ENCODE measurements around the gene FAM209B.
"Not testable (repeated sequence)": the region's sequence is repeated elsewhere in the genome, so short reads cannot be mapped to it uniquely, and the experiment has no call there.

Gene FAM209B, protein sequence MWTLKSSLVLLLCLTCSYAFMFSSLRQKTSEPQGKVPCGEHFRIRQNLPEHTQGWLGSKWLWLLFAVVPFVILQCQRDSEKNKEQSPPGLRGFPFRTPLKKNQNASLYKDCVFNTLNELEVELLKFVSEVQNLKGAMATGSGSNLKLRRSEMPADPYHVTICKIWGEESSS

DNA sequence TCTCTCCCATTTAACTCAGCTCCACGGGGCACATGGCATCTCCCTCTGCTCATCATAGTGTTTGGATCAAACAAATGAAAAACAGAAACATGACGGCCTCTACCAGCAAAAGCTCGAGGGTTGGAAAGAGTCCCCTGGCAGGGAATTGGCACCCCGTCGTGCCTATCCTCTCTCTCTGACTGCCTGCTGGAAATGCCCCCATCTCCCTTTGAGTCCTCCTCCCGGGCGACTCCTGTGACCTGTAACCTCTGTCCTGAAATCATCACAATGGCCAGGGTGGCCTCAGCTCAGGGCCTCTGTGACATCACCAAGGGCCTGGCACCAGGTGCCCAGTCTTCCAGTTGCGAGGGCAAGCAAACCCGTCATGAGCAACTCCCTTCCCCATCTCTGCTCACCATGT, at the start of gene FAM209B:
Gene FAM209B (plus strand): TSS at position 301 of the 400 bp plus-strand sequence. CDS start 96 bp downstream, at position 397.
- not testable (repeated sequence) for DNase-seq (ENCODE audit: low spot score)

DNA sequence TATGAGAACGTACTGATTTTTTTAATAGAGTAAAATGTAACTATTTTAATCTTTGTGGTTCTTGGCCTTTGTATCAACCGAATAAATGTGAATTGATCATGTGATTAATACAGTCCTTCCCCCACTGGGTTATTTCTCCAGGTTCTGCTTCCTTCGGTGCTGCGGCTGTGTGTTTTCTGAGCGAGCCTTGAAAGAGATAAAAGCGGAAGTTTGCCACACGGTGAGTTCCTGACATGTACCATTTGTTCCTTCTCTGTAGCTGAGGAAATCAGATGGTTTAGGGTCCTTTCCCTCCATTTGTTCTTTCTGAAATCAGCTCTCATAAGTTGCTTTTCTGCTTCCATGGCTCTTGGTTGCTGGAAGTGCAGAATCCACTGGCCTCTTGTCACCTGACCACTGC, 49.1 kb upstream of the FAM209B start:
- no peak for DNase-seq (ENCODE audit: low spot score)

DNA sequence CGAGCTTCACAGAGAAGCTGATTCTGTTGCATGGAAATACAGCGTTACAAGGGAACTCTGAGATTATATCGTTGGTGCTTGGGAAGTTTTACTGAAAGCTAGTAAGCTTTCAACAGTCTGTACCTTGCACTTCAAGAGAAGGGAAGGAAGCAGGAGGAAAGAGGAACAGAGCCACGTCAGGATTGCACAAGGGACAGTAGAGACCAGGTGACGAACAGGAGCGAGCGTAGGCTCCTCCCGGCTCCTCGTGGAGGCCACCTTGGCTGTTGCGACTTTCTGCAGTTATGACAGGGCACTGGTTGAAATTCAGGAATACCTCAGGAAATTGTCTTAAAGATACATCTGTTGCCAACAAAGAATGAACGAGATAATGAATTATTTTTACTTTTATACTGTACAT, 45.8 kb upstream of the FAM209B start:
- DNase-seq (ENCODE audit: low spot score): no peak

DNA sequence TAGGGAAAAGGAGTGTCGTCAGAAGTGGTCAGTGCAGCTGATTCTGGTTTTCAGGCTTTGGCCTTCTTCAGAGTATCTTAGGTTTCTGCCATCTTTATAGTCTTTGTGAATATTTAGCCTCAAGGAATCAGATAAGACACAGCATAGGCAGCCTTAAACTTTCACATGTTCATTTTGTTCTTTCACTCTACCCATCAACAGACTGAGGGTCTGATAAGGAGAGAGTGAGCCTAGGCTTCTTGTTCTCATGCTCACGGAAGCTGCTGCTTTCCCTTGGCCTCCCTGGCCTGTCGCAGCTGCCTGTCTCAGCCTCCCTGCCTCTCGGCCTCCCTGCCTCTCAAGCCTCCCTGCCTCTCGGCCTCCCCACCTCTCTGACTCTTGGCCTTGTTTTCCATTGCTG, 44.5 kb upstream of the FAM209B start:
- no peak for DNase-seq (ENCODE audit: low spot score)

DNA sequence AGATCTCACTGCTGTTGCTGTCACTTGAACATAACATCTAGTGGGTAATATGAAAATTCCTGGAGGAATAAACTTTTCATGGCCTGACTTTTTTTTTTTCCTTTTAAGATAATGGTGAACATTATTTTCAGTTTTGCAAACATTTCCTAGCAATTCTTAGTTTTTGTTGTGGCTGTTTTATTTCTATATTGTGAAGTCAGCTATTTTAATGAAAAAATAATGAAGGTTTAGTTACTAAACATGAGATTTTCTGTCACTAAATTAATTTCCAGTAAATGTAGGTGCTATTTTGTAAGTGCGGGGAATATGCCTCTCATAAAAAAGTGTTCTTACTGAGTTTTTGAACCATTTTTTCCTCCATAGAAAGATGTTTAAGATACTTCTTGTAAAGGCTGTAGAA, 31.9 kb upstream of the FAM209B start:
- DNase-seq (ENCODE audit: low spot score): no peak

DNA sequence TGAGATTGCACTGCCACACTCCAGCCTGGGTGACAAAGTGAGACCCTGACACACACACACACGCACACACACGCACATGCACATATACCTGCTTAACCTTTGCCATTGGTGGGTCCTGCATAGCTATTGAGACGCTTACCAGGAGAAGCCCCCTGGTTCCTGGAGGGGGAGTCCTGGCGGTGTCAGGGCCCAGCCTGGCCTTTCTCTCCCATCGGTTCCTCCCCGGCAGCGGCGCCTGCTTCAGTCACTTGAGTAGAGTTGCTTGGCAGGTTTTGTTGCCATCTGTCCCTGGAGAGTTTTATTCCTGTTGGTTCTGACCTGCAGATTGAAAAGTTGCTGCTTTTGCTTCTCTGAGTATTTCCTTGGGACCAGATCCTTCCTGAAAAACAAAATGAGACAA, 29.1 kb upstream of the FAM209B start:
- no peak for DNase-seq (ENCODE audit: low spot score)

DNA sequence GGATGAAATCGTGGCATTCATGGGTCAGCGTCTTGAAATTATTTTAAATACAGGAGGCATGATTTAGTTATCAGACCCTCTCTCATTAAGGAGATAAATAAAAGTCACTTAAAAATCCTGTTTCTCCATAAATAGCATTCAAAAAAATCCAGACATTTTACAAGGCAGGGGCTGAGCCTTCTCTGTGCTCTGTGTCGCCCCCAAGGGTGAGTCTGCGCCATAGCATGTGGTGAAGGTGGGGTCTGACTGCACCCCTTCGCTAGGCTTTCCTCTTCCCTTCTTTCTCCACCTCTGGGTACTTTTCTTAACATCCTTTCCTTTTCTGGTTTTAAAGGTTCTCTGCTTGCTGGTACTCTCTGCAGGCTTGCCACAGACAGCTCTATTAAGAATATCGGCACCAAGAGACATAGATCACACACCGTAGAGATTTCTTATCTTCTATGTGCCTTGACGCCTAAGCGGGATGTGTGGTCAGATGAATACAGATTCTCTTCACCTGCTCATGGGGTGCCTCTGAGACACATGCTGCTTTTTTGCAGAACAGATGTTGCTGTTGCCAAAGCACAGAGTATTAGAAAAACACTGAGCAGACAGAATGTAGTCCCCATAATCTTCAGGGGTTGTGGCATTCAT, 28.6 kb upstream of the FAM209B start:
- DNase-seq (ENCODE audit: low spot score): peak; percentile 34

DNA sequence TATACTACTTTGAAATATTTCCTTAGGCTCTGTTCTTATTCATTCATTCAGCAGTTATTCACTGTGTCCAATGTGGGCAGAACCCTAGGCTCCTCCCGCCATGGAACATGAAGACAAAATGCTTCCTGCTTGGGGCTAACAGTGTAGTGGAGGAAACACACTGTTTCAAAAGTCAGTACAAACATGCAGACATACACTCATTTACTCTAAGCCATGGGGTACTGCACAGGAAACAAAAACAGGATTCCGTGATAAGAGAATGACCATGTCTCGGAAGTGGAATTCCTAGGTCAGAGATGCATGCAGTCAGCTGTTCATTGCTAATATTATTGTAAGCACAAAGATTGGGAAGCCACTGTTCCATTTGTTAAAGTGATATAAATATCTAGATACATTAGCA, 26.9 kb upstream of the FAM209B start:
- DNase-seq (ENCODE audit: low spot score): no peak

DNA sequence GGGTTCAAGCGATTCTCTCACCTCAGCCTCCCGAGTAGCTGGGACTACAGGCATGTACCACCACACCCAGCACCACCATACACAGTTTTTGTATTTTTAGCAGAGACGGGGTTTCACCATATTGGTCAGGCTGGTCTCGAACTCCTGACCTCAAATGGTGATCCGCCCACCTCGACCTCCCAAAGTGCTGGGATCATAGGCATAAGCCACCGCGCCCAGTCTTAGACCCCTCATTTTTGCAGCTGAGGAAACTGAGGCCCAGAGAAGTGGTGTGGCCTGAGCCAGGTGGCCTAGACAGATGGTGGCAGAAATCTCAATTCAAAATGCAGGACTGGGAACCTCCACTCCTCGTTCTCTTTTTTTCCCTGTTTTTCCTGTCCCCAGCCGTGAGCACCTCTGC, 21.1 kb upstream of the FAM209B start:
- DNase-seq (ENCODE audit: low spot score): no peak

DNA sequence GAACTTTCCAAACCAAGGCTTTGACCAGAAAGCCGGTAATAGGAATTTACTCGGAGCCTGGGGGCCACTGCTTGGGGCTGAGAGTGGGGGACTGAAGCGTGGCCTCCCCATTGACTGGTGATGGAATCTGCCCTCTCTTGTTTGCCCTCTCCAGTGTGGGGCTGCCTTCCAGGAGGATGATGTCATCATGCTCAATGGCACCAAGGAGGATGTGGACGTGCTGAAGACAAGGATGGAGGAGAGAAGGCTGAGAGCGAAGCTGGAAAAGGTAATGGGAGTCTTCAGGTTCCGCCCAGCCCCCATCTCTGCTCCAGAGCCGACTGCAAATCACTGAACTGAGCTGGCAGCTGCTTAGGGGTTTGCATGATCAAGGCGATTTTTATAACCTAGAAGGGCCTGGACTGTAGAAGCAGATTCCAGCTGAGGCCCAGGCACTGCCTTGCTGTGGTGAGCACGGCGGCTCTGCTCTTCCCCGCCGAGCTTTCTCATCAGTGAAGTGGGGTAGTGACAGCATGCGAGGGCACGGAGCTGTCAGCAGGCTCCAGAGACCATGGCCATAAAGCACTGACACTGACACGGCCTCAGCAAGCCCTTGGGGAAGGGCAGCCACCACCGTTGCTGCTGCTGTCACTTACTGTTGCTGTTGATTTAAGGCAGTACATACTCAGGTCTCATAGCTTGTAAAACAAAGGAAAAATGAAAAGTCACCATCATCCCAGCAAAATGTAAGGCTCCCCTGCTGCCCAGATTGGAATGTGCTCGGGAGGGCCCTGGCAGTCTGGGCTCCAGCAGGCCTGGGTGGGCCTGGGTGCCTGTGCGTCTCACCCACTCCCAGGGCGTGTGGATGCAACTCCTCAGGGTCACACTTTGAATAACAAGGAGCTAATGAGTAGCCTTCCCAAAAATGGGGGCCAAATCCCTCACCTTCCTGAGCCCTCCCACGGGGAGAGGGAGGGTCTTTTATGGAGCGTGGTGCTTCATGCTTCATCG, 19.6 kb upstream of the FAM209B start:
- DNase-seq (ENCODE audit: low spot score): no peak

DNA sequence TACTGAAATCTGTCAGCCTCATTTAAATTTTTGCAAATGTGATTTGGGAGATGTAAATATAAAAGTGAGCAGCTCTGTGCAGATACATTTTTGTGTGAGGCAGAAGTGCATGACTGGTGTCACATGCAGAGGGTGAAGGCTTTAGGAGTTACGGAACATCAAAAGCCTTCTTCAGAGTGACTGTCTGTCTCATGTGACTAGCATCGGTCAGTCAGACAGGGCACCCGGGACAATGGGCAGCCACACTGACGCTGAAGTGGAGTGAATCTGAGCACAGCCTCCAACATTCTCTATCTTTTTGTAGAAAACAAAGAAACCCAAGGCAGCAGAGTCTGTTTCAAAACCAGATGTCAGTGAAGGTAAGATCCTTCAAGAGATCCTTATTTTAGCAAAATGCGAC, 16.4 kb upstream of the FAM209B start:
- no peak for DNase-seq (ENCODE audit: low spot score)

DNA sequence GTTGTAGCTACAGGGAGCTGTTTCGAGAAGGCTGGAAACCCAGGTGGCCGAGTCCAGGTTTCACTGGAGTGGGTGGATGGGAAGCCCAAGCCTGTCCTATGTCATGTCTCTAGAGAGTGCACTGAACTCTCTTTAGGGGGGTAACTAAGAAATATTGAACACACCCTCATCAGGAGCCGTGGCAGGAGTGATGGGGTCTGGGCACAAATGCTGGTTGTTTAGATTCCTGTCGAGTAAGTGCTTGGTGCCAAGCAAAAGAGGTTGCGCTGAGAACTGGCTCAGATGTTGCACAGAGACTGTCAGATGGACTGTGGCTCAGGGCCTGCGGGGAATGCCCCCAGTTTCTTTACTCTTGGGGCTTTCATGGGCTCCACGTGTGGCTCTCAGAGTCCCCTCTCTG, 15.8 kb upstream of the FAM209B start:
- no peak for DNase-seq (ENCODE audit: low spot score)

DNA sequence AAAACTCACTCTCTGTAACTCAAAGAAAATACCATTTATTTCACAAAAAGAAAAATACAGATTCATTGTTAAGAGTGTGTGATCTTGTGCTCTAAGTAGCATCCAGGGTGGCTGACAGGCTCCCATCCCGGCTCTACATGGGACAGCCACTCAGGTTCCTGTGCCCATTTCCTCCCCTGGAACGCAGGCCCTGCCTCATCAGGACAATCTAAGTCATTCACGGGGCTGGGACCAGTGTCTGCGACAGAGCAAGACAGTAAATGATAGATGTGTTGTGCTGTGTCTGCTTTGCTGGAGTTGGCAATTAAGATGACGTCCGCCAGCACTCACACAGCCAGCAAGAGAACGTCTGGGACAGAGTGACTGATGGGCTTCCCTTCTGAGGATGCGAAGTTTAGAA, 15.4 kb upstream of the FAM209B start:
- no peak for DNase-seq (ENCODE audit: low spot score)

DNA sequence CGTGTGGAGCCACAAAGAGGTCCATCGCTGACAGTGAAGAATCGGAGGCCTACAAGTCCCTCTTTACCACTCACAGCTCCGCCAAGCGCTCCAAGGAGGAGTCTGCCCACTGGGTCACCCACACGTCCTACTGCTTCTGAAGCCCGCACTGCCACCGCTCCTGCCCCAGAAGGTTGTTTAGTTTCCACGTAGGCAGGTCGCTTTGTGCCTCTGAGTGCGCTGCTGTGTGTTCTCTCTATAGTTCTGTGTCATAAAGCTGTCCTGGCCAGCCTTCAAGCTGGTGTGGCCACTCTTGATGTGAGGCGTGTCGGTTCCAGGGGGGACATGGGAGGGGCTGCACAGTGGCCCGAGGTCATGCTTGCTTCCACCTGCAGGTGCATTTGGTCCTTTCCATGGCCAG, 14.9 kb upstream of the FAM209B start:
- DNase-seq (ENCODE audit: low spot score): no peak

DNA sequence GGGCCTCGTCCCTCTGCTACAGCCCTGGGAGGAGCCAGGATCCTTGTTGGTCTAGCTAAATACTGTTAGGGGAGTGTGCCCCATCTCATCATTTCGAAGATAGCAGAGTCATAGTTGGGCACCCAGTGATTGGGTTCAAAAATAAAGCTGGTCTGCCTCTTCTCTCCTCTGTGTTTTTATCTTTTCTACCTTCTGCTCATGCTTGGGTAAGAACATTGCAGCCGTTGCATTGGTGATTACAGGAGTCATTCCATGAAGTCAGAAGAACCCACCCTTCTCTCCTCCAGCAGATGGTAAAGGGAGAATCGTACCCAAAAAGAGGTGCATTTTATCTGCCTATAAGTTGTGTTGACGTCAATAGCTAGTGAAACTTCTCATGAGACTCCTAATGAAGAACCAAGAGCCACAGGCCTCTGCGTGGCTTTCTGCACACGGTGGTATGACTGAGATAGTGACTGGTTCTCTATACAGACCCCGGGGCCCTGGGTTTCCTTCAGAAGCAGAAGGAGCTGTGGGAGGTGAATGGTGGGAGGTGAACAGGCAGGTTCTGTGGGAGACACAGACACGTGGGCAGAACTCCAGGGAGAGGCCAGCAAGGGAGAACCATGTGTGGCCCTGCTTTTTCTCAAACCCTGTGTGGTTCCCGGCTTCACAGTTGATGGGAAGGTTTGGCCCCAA, 14.2 kb upstream of the FAM209B start:
- no peak for DNase-seq (ENCODE audit: low spot score)

DNA sequence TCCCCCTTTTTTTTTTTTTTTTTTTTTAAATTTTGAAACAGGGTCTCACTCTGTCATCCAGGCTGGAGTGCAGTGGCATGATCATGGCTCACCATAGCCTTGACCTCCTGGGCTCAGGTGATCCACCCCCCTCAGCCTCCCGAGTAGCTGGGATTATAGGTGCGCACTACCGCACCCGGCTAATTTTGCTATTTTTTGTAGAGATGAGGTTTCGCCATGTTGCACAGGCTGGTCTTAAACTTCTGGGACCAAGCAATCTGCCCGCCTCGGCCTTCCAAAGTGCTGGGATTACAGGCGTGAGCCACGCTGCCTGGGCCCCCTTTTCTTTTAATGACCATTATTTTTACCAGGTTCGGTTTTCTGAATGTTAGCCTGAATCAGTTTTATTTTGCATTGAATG, 13.5 kb upstream of the FAM209B start:
- DNase-seq (ENCODE audit: low spot score): no peak

DNA sequence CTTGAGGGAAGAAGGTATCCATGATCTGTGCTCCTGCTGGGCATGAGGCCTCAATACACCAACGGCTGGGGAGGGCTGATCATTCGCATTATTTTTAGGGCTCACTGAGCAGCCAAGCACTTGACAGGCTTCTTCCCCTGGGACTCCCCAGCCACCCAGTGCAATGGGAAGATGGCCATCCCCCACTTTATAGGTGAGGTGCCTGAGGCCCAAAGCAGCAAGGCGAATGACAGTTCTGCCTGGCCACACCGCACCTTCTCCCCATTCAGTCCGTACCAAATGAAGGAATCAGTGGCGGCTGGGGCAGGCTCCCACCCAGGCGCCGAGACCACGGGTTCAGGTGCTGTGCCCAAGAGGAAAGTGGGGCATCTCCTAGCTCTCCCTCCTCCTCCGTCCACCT, 12.9 kb upstream of the FAM209B start:
- no peak for DNase-seq (ENCODE audit: low spot score)

DNA sequence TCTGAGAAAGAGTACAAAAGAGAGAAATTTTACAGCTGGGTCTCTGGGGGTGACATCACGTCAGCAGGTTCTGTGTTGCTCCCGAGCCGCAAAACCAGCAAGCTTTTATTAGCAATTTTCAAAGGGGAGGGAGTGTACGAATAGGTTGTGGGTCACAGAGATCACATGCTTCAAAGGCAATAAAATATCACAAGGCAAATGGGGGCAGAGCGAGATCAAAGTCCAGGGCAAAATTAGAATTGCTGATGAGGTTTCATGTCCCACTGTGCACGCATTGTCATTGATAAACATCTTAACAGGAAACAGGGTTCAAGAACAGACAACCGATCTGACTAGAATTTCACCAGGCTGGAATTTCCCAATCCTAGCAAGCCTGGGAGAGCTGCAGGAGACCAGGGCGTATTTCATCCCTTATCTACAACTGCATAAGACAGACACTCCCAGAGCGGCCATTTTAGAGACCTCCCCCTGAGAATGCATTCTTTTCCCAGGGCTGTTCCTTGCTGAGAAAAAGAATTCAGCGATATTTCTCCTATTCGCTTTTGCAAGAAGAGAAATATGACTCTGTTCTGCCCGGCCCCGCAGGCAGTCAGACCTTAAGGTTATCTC, 12.2 kb upstream of the FAM209B start:
- DNase-seq (ENCODE audit: low spot score): not testable (repeated sequence)

DNA sequence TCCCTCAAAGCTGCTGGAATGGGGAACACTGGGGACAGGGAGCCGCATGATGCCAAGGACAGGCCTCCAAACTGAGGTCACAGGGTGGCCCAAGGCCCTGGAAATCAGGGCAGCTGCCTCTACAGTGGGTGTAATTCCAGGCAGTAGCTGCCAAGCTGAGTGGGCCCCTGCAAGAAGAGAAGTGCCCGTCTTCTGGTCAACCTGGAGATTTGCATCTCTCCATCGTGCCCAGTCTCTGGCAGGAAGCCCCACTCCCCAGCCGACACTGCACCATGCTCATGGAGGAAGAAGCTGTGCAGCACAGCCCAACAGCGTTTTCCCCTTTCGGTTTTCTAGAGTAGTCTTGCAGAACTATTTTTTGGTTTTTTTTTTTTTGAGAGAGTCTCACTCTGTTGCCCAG, 10.7 kb upstream of the FAM209B start:
- no peak for DNase-seq (ENCODE audit: low spot score)

DNA sequence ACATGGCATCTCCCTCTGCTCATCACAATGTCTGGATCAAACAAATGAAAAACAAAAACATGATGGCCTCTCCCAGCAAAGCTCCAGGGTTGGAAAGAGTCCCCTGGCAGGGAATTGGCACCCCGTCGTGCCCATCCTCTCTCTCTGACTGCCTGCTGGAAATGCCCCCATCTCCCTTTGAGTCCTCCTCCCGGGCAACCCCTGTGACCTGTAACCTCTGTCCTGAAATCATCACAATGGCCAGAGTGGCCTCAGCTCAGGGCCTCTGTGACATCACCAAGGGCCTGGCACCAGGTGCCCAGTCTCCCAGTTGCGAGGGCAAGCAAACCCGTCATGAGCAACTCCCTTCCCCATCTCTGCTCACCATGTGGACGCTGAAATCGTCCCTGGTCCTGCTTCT, 8.6 kb upstream of the FAM209B start, which contains the start of gene FAM209A:
Gene FAM209A (plus strand): TSS at position 301 of the 400 bp plus-strand sequence. CDS start 65 bp downstream, at position 366.
- DNase-seq (ENCODE audit: low spot score): not testable (repeated sequence)

DNA sequence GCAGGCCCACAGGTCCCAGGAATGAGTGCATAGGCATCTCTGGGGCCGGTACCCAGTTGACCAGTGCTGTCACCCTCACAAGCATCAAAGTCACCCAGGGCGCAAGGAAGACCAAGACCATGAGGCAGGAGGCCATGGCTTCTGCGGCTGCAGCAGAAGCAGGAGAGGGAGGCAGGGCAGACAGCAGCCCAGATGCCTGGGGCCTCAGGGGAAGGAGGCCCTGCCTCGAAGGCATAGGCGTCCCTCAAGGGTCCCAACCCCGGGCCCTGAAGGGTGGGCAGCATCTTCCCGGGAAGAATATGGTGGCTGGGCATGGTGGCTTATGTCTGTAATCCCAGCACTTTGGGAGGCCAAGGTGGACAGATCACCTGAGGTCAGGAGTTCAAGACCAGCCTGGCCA, 5.5 kb upstream of the FAM209B start:
- no peak for DNase-seq (ENCODE audit: low spot score)

DNA sequence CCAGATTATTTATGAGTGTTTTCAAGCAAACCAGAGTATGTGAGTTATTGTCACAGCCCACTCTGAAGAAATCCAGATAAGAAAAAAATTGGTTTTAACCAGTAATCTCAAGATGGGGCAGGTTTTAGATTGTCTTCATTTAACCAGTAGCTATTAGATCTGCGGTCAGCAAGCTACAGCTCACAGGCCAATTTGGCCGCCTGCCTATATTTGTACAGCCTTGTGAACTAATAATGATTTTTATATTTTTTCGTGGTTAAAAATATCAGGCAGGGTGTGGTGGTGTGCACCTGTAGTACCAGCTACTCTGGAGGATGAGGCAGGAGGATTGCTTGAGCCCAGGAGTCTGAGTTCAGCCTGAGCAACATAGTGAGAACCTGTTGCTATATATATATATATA, 5.0 kb downstream of the FAM209B start:
- no peak for DNase-seq (ENCODE audit: low spot score)
